Activated T-helper 1 cell treated with anti-CD3 and anti-CD28 coated beads, Interleukin-12 subunit alpha, Interleukin-12 subunit beta, Interleukin-2, Interleukin-4 antibody, amounts not matched to agents 30 ng/mL and 10 ng/mL and 1 ng/mL, durations not matched to agents 14 hours and 24 hours and 36 hours (primary cell): ENCODE results near the gene CNST. TPM values are rescaled to one million over a fixed set of nuclear protein-coding genes. Genes with fewer than 3 reads are reported as not detected.
A peak's percentile ranks its signal among the peaks of the same experiment; 100 is the strongest.

Source experiments
- DNase-seq: peaks from one replicate; pipeline ENCODE4 v3.0.0; 2021; ENCODE audit warnings: low spot score
- H3K27ac Mint-ChIP-seq: one replicate; pipeline ENCODE4 v1.8.0; 2021; ENCODE audit warnings: mild to moderate bottlenecking, mixed read lengths
- H3K27me3 Mint-ChIP-seq: one replicate; pipeline ENCODE4 v1.8.0; 2022; ENCODE audit warnings: mild to moderate bottlenecking, moderate library complexity, mixed read lengths; ENCODE audit not compliant: insufficient read depth
- H3K36me3 Mint-ChIP-seq: one replicate; pipeline ENCODE4 v1.8.0; 2021; ENCODE audit warnings: low read depth, mixed read lengths
- H3K4me1 Mint-ChIP-seq: one replicate; pipeline ENCODE4 v1.8.0; 2021; ENCODE audit warnings: low read depth, mixed read lengths
- H3K4me3 Mint-ChIP-seq: one replicate; pipeline ENCODE4 v1.8.0; 2021; ENCODE audit warnings: mild to moderate bottlenecking, moderate library complexity, mixed read lengths
- H3K9me3 Mint-ChIP-seq: one replicate; pipeline ENCODE4 v1.8.0; 2021; ENCODE audit warnings: mixed read lengths
- intact Hi-C: fragments of 100-400 bp; cut with micrococcal nuclease; formaldehyde crosslinking; loops from one replicate; pipeline ENCODE4 v1.15.1; 2024
- total RNA-seq: library from RNA; stranded (reverse); gene quantifications from 2 replicates; pipeline ENCODE4 v1.2.3, GENCODE V29; 2022

Gene CNST
- total RNA-seq, 1 donor from 2014 or later, result 27.0 TPM

DNA sequence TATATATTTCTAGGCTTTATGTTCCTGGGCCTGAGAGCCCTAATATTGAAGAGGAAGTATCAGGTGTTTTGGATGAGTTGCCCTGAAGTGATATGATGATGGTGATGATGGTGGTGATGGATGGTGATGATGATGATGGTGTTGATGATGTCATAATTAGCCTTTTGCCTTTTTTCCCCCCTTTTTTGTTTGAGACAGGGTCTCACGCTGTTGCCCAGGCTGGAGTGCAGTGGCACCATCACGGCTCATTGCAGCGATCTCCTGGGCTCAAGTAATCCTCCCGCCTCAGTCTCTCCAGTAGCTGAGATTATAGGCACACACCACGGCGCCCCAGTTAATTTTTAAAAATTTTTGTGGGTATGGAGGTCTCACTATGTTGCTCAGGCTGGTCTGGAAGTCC, 76.5 kb downstream of the CNST start:
- Mint-ChIP-seq H3K4me1 (peaks cover 6% of the 10 kb centered on the region), H3K27me3 (no peaks in the 10 kb centered on the region), H3K36me3 (peaks cover 25% of the 10 kb centered on the region), H3K27ac (peak overlapping the region; percentile 79), H3K4me3 (no peak overlapping the region), H3K9me3 (peaks cover 9% of the 10 kb centered on the region)
- intact Hi-C loops, result no loop called here
- no peak for DNase-seq

DNA sequence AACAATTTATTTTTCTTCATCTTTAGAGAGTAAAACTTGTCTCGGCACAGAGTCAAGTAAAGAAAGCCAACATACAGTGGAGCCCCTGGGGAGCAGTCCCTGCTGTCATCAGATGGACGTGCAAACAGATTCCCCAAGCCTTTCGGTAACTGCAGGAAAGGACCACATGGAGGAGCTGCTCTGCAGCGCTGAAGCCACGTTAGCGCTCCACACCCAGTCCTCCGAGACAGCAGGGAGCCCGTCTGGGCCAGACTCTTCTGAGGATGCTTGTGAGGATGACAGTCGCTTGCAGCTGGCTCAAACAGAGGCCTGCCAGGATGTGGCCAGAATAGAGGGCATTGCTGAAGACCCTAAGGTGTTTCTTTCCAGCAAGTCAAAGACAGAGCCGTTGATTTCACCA, 80.9 kb downstream of the CNST start:
- intact Hi-C loops, result no loop called here
- H3K36me3 Mint-ChIP-seq, result peaks cover 32% of the 10 kb centered on the region
- no peak for DNase-seq
- no peak overlapping the region for H3K4me3 Mint-ChIP-seq
- peaks cover 6% of the 10 kb centered on the region for H3K4me1 Mint-ChIP-seq
- no peaks in the 10 kb centered on the region for H3K27me3 Mint-ChIP-seq
- peaks cover 9% of the 10 kb centered on the region for H3K9me3 Mint-ChIP-seq
- H3K27ac Mint-ChIP-seq, result no peak overlapping the region

DNA sequence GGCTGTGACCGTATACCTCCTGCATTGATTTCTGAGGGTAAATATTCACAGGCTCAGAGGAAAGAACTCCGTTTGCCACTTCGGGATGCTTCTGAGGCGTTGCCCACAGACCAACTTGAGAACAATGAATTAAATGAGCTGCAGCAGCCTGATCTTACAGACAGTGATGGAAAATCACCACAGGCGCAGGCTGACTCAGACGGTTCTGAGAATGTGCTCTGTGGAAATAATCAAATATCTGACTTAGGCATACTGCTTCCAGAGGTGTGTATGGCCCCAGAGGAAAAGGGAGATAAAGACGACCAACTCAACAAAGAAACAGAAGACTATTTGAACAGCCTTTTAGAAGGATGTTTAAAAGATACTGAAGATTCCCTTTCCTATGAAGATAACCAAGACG, 81.3 kb downstream of the CNST start:
- H3K27me3 Mint-ChIP-seq, result no peaks in the 10 kb centered on the region
- H3K27ac Mint-ChIP-seq, result no peak overlapping the region
- intact Hi-C loops, result no loop called here
- no peak for DNase-seq
- peaks cover 6% of the 10 kb centered on the region for H3K4me1 Mint-ChIP-seq
- H3K4me3 Mint-ChIP-seq, result no peak overlapping the region
- peaks cover 9% of the 10 kb centered on the region for H3K9me3 Mint-ChIP-seq
- H3K36me3 Mint-ChIP-seq, result peaks cover 34% of the 10 kb centered on the region

DNA sequence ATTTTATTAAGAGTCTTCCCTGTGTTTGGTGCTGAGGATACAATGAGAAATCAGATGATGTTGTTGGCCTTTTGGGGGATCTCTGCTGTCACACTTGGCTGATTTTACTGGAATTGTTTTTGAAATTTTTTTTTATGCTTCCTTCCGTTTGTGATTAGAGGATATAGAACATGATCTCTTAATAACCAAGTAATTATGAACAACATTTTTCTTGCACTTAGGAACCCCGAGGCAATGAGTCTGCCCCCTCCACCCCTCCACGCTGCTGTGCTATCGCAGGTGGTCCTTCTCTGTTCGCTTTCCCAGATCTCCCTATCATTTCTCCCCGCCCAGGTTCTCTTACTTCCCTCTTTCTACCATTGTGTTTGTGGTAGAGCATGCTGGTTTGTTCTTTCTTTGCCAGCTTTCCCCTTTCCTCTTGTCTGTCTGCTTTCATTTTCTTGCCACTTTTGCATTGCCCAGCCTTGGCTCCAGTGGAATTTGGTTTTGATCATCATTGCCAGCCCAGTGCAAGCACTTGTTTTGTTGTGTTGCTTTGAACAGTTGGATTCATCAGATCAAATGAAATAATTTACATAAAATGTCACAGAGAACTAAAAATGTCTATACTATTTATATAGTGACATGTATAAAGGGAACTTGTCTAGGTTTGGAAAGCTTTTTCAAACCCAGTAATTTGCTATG, 84.9 kb downstream of the CNST start:
- DNase-seq, result no peak
- H3K4me1 Mint-ChIP-seq, result no peaks in the 10 kb centered on the region
- H3K27ac Mint-ChIP-seq, result no peak overlapping the region
- H3K4me3 Mint-ChIP-seq, result no peak overlapping the region
- no peaks in the 10 kb centered on the region for H3K9me3 Mint-ChIP-seq
- intact Hi-C loops, result no loop called here
- H3K27me3 Mint-ChIP-seq, result no peaks in the 10 kb centered on the region
- peaks cover 21% of the 10 kb centered on the region for H3K36me3 Mint-ChIP-seq

DNA sequence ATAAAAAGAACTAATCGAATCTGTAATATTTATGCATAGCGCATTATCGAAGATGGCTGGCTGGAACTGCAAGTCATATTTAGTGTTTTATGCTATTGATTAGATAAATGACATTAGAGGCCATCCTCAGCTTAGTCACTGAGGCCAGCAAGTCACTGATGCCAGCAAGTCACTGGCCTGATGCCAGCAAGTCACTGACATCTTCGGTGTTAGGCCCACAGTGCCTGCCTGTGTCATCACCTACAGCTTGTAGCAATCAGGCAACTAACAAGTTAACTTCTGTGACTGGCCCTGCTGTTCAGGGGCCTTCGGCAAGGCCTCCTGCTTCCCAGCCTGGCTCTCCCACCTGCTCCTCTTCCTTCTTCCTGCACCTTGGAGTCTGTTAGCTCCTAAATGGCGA, 92.3 kb downstream of the CNST start:
- intact Hi-C loops, result no loop called here
- H3K4me3 Mint-ChIP-seq, result no peak overlapping the region

DNA sequence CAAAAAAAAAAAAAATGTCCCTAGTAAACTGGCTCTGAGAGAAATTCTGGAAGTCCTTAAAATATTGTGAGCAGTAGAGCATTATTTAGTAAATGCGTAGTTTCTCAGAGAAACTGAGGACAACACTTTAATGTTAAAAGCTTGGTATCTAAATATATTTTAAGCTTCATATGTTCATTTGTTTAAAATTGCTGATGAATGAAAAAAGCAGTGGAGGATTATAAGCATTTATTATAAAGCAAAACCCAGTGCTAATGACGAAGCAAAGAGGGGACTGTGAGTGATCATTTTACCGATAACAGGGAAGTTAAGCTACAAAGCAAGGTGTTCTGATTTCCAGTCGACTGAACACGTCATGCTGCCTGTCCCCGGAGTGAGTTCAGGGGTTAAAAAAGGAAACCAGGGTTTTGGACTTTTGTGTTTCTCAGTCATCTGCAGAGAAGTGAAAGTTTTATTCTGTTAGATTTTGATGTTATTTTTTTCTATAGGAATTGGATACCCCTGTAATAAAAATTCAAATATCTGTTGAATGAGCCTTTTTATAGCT, 93.4 kb downstream of the CNST start:
- H3K27me3 Mint-ChIP-seq, result no peaks in the 10 kb centered on the region
- H3K9me3 Mint-ChIP-seq, result no peaks in the 10 kb centered on the region
- no peaks in the 10 kb centered on the region for H3K4me1 Mint-ChIP-seq
- no peak overlapping the region for H3K27ac Mint-ChIP-seq
- intact Hi-C loops, result no loop called here
- peaks cover 11% of the 10 kb centered on the region for H3K36me3 Mint-ChIP-seq
- no peak overlapping the region for H3K4me3 Mint-ChIP-seq
- no peak for DNase-seq

More for the DNA sequence above, 92.3 kb downstream of the CNST start:
- no peaks in the 10 kb centered on the region for H3K4me1 Mint-ChIP-seq
- peaks cover 17% of the 10 kb centered on the region for H3K36me3 Mint-ChIP-seq
- no peaks in the 10 kb centered on the region for H3K9me3 Mint-ChIP-seq
- no peak for DNase-seq
- no peaks in the 10 kb centered on the region for H3K27me3 Mint-ChIP-seq
- no peak overlapping the region for H3K27ac Mint-ChIP-seq

DNA sequence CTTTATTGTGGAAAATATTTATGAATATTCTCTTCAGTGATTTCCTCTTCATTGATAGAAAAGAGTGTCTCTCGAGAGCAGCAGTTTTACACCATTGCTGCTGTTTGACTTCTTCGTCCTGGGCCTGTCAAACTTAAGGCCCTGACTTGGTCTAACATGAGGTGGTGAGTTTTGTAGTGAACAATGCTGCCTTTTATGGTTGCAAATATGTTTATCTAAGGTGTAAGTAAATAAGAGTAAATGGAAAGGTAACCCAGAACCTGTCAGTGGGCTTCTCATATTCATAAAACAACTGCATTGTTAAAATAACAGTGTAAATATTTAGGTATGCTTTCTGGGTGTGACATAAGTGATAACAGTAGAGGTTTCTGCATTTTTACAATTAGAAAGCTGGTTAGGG, 95.2 kb downstream of the CNST start:
- no peaks in the 10 kb centered on the region for H3K9me3 Mint-ChIP-seq
- H3K27ac Mint-ChIP-seq, result no peak overlapping the region
- H3K27me3 Mint-ChIP-seq, result no peaks in the 10 kb centered on the region
- DNase-seq, result no peak
- intact Hi-C loops, result no loop called here
- H3K4me3 Mint-ChIP-seq, result no peak overlapping the region
- no peaks in the 10 kb centered on the region for H3K4me1 Mint-ChIP-seq
- H3K36me3 Mint-ChIP-seq, result peaks cover 21% of the 10 kb centered on the region

DNA sequence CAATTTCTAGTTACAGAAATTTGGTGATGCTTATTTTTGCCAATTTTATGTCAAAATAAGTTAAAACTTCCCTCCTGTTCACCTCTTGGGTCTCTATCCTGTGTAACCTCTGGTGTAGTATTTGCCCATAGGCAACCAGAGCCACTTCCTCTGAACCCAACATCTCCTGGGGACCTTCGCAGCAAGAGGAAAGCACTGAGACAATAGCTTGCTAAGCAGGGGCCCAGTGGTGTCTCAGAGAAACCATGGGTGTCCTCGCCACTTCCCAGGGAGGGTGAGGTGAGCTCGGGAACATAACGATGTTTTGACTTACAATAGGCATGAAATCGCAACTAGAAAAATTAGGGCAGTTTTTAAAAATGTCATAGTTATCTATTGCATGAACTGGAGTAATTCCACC, 101.5 kb downstream of the CNST start:
- no peaks in the 10 kb centered on the region for H3K27me3 Mint-ChIP-seq
- no peaks in the 10 kb centered on the region for H3K4me1 Mint-ChIP-seq
- H3K36me3 Mint-ChIP-seq, result peaks cover 15% of the 10 kb centered on the region
- no peaks in the 10 kb centered on the region for H3K9me3 Mint-ChIP-seq
- DNase-seq, result no peak
- intact Hi-C loops, result no loop called here
- no peak overlapping the region for H3K4me3 Mint-ChIP-seq
- H3K27ac Mint-ChIP-seq, result no peak overlapping the region

DNA sequence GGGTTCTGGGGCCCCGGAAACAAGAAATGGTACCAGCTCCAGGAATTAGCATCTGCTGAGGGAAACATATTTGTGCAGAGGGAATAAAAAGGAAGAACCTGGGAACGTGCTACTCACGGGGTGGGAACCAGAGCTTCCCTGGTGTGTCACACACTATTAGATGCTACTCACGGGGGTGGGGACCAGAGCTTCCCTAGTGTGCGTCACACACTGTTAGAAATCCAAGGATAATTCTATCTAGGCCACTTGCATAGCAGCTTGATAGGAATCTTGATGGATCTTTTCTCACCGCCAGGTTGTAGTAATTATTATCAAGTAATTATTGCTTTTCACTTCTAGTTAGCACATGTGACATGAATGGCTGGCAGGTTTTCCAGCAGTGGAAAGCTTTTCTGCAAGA, 103.4 kb downstream of the CNST start:
- no peak for DNase-seq
- H3K27ac Mint-ChIP-seq, result no peak overlapping the region

DNA sequence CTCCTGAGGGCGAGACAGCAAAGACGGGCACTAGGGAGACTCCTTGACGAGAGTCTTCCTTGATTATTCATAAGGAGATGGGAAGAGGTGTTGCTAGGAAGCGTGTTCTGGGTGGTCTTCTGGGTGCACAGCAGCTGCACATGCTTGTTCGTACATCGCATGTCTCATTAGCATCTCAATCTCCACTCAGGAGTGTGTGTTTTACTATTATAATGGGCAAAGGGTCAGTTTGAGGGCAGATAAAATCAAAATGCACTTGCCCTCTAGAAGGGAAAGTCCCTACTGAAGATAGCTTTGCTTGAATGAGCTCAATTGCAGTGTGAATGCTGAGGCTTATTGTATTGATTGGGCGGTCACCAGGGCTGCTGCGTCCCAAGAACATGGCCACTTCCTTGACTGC, 107.8 kb downstream of the CNST start:
- no peaks in the 10 kb centered on the region for H3K27me3 Mint-ChIP-seq
- H3K27ac Mint-ChIP-seq, result no peak overlapping the region
- H3K4me3 Mint-ChIP-seq, result no peak overlapping the region
- intact Hi-C loops, result no loop called here
- no peak for DNase-seq
- peaks cover 3% of the 10 kb centered on the region for H3K36me3 Mint-ChIP-seq
- no peaks in the 10 kb centered on the region for H3K4me1 Mint-ChIP-seq
- no peaks in the 10 kb centered on the region for H3K9me3 Mint-ChIP-seq

More for the DNA sequence above, 103.4 kb downstream of the CNST start:
- Mint-ChIP-seq H3K27me3 (no peaks in the 10 kb centered on the region), H3K36me3 (peaks cover 15% of the 10 kb centered on the region), H3K9me3 (no peaks in the 10 kb centered on the region), H3K4me3 (no peak overlapping the region), H3K4me1 (no peaks in the 10 kb centered on the region)
- intact Hi-C loops, result no loop called here

DNA sequence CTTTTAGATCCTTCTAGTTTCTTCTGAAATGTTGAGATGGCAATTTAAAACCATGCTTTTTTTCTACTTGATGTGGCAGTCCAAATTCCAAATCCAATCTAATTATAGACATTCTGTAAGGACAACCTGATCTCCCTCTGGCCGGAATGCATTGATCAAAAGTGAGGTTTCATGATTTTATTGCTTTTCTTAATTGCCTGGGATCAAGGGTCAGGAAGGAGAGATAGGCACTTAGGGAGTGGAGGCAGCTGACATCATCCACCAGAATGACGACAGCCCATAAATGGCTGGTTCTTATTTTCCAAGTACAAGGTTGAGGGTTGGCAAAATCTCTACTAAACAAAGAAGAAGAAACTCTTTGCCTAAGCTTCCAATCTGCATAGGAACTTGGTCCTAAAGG, 111.6 kb downstream of the CNST start:
- Mint-ChIP-seq H3K4me3 (no peak overlapping the region), H3K9me3 (no peaks in the 10 kb centered on the region), H3K27me3 (no peaks in the 10 kb centered on the region), H3K27ac (no peak overlapping the region), H3K4me1 (no peaks in the 10 kb centered on the region), H3K36me3 (no peaks in the 10 kb centered on the region)
- intact Hi-C loops, result no loop called here
- no peak for DNase-seq

DNA sequence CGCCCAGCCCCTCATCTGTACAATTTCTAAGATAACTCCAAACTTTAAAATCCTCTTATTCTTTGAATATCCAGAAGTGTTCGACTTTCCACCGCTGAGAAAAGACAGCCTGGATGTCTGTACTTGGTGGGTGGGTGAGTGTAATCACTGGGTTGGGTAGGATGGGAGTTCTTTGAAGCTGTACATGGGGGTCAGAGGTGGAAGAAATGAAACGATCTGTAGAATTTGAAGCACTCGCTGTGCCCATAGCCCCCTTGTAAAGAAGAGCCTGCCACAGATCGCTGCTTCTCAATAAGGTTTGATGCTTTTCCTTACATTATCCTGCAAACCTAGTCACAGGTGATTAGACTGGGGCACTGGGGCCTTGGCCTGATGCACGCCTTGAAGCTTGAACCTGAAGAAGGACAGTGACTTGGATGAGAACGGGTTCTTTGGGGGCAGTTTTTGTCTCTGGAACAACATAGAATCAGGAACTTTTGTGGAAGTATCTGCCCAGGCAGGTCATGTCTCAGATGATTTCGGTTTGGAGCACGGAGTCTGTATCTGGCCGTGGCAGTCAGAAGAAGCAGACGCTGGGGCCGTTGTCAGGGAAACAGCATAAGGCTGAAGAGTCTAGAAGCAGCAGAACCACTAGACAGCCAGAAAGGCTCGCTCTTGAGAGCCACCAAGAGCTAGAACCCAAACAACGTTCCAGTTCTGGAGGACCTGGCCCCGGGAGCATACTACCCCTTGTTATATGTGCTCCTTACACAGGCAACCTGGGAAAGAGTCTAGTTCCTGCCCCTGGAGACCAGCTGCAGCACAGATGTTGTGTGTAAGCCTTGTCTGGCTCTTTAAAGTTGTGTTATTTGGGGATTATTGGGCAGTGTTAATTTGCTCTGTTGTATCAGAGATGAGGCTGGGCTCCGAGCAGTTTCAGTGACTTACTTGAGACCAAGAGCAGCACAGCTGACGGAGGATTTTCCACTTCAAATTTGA, 112.8 kb downstream of the CNST start:
- intact Hi-C loops, result no loop called here

DNA sequence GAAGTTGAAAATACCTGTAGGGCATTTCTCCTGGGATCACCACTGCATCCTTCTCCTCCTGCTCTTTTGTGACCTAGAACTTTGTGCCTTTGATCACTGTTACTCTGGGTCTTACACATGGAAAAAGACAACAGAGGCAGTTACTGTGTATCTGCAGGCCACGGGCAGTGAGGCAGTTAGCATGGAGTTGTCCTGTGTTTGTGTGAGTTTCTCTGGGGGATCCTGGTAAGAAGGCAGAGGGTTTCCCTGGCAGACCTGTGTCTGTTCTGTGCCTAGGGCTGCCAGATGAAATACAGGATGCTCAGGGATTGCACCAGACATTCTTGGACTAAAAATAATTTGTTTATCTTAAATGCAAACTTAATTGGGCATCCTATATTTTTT, 113.5 kb downstream of the CNST start:
- Mint-ChIP-seq H3K4me3 (no peak overlapping the region), H3K36me3 (no peaks in the 10 kb centered on the region), H3K4me1 (no peaks in the 10 kb centered on the region), H3K27me3 (no peaks in the 10 kb centered on the region), H3K27ac (no peak overlapping the region), H3K9me3 (no peaks in the 10 kb centered on the region)
- no peak for DNase-seq
- intact Hi-C loops, result no loop called here

More for the DNA sequence above, 112.8 kb downstream of the CNST start:
- DNase-seq, result no peak
- no peaks in the 10 kb centered on the region for H3K4me1 Mint-ChIP-seq
- H3K36me3 Mint-ChIP-seq, result no peaks in the 10 kb centered on the region
- no peak overlapping the region for H3K4me3 Mint-ChIP-seq
- H3K27me3 Mint-ChIP-seq, result no peaks in the 10 kb centered on the region
- H3K9me3 Mint-ChIP-seq, result no peaks in the 10 kb centered on the region
- no peak overlapping the region for H3K27ac Mint-ChIP-seq
